Measurements from ENCODE around the gene TCF19. TPM values are rescaled to one million over a fixed set of nuclear protein-coding genes. Genes with fewer than 3 reads are reported as not detected.

The TCF19 gene
- total and polyA plus RNA-seq, 10 of the 15 experiments (the other 5 are each of a cell fraction or from before 2014, with no cell fraction given): 7.7 to 103 (median 53.3) TPM

DNA sequence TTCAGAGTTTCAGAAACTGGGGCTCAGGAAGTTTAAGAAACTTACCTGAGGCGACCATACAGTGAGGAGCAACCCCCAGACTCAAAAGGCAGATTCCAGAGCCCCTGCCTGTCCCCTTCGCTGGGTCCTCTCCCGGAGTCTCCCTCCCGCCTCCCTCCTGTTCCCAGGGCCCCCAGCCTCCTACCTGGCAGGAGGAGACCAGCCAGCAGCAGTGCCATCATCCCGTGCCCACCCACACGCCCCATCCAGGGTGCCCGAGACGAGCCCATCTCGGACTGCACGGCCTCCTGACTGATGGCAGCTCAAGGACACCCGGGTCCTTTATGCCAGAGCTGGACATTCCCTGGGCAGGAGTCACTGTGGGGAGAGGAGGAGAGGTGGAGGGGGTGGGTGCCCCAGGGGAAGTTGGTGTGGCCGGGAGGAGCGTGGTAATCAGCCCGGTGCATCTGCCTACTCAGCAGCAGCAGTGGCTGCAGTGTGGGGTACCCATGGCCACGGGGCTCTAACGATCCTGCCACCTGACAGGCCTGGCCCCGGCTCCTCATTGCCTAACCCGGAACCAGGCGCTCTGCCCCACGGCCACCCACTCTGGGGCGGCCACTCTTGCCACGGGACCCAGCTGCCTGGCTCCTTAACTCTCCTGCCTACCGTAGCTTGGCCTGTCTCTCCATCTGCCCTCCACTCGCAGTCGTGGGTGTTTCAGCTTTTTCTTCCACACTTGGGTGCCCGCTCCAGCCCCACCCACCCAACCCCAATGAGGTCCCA, 38.1 kb upstream of the TCF19 start, which contains the start of gene CDSN:
Gene CDSN (minus strand): TSS at position 296 of the 765 bp plus-strand sequence. CDS start 27 bp downstream, at position 269.
- ATAC-seq (no peak), FAIRE-seq (no peak), DNase-seq (ENCODE audit: low read depth, low spot score) (no peak)
- POLR2A ChIA-PET: no interaction called here
- intact Hi-C loops (cut with micrococcal nuclease; ENCODE audit: unreplicated experiment): no loop called here
- RAD21 ChIA-PET (ENCODE audit: unreplicated experiment): interaction anchor here (0.7 kb wide), 1 partner anchor 40 kb away, joined by 3 read pairs; no protein-coding TSS in a partner anchor
- Histone ChIP-seq H3K9me3 (replicated peaks; ENCODE audit: control insufficient read depth, insufficient read depth, low read length) (no peaks in the 10 kb centered on the region), H3K4me2 (ENCODE audit: control insufficient read depth, insufficient read depth) (no peak within 1 kb of the TSS), H3K27me3 (replicated peaks in 1 of 2; ENCODE audit: control insufficient read depth in 2 of 2, insufficient read depth in 2 of 2, low read length in 1 of 2) (peaks cover 3% of the 10 kb centered on the region in 2 experiments; a peak in 3 of 4 replicates), H3K4me1 (ENCODE audit: control insufficient read depth, insufficient read depth, low read length) (no peaks in the 10 kb centered on the region), H3K27ac (ENCODE audit: control insufficient read depth, insufficient read depth) (no peak within 1 kb of the TSS), H2AFZ (ENCODE audit: control insufficient read depth, low read depth, low read length) (no peak within 1 kb of the TSS), H3K79me2 (ENCODE audit: control insufficient read depth, insufficient read depth, low read length) (no peaks in the 10 kb centered on the region), H4K20me1 (ENCODE audit: control insufficient read depth, insufficient read depth) (no peaks in the 10 kb centered on the region), H3K36me3 (ENCODE audit: control insufficient read depth in 2 of 2, insufficient read depth in 2 of 2, low read length in 1 of 2) (no peaks in the 10 kb centered on the region), H3K9ac (ENCODE audit: control insufficient read depth, insufficient read depth, low read length) (no peak within 1 kb of the TSS), H3K4me3 (no peak within 1 kb of the TSS)
- in situ Hi-C loops (cut with MboI): no loop called here
- SMC1A ChIA-PET (ENCODE audit: uncharacterized antibody, unreplicated experiment): no interaction called here
- WGBS (ENCODE audit: insufficient coverage, insufficient replicate concordance, low lambda C conversion rate, missing lambda C conversion rate): 27% methylated on average over 25 of the region's 26 CpGs
- no TSS peak for BruUV-seq (replicated peaks)
- CTCF ChIA-PET: no interaction called here
- TF ChIP-seq FOXM1 (IDR thresholded peaks at IDR 0.05; ENCODE audit: low read depth, low read length): no peak
- no peak for TF ChIP-seq MTA2 (IDR thresholded peaks at IDR 0.05; ENCODE audit: low read depth)
- TF ChIP-seq, protein P1, sequence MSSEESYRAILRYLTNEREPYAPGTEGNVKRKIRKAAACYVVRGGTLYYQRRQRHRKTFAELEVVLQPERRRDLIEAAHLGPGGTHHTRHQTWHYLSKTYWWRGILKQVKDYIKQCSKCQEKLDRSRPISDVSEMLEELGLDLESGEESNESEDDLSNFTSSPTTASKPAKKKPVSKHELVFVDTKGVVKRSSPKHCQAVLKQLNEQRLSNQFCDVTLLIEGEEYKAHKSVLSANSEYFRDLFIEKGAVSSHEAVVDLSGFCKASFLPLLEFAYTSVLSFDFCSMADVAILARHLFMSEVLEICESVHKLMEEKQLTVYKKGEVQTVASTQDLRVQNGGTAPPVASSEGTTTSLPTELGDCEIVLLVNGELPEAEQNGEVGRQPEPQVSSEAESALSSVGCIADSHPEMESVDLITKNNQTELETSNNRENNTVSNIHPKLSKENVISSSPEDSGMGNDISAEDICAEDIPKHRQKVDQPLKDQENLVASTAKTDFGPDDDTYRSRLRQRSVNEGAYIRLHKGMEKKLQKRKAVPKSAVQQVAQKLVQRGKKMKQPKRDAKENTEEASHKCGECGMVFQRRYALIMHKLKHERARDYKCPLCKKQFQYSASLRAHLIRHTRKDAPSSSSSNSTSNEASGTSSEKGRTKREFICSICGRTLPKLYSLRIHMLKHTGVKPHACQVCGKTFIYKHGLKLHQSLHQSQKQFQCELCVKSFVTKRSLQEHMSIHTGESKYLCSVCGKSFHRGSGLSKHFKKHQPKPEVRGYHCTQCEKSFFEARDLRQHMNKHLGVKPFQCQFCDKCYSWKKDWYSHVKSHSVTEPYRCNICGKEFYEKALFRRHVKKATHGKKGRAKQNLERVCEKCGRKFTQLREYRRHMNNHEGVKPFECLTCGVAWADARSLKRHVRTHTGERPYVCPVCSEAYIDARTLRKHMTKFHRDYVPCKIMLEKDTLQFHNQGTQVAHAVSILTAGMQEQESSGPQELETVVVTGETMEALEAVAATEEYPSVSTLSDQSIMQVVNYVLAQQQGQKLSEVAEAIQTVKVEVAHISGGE (CRISPR knock-in tag; IDR thresholded peaks at IDR 0.05): no peak
- no peak for TF ChIP-seq ZNF622 (IDR thresholded peaks at IDR 0.05)
- TF ChIP-seq YY1 (IDR thresholded peaks at IDR 0.05; ENCODE audit: low read depth, low read length): no peak
- no peak for TF ChIP-seq ZNF217 (IDR thresholded peaks at IDR 0.05)
- TF ChIP-seq RUNX3 (IDR thresholded peaks at IDR 0.05; ENCODE audit: low read length): no peak
- no peak for TF ChIP-seq MEF2B (IDR thresholded peaks at IDR 0.05; ENCODE audit: partially characterized antibody, poor library complexity, severe bottlenecking)
- no peak for TF ChIP-seq ZBED1 (IDR thresholded peaks at IDR 0.05; ENCODE audit: borderline replicate concordance)
- TF ChIP-seq, protein P2, sequence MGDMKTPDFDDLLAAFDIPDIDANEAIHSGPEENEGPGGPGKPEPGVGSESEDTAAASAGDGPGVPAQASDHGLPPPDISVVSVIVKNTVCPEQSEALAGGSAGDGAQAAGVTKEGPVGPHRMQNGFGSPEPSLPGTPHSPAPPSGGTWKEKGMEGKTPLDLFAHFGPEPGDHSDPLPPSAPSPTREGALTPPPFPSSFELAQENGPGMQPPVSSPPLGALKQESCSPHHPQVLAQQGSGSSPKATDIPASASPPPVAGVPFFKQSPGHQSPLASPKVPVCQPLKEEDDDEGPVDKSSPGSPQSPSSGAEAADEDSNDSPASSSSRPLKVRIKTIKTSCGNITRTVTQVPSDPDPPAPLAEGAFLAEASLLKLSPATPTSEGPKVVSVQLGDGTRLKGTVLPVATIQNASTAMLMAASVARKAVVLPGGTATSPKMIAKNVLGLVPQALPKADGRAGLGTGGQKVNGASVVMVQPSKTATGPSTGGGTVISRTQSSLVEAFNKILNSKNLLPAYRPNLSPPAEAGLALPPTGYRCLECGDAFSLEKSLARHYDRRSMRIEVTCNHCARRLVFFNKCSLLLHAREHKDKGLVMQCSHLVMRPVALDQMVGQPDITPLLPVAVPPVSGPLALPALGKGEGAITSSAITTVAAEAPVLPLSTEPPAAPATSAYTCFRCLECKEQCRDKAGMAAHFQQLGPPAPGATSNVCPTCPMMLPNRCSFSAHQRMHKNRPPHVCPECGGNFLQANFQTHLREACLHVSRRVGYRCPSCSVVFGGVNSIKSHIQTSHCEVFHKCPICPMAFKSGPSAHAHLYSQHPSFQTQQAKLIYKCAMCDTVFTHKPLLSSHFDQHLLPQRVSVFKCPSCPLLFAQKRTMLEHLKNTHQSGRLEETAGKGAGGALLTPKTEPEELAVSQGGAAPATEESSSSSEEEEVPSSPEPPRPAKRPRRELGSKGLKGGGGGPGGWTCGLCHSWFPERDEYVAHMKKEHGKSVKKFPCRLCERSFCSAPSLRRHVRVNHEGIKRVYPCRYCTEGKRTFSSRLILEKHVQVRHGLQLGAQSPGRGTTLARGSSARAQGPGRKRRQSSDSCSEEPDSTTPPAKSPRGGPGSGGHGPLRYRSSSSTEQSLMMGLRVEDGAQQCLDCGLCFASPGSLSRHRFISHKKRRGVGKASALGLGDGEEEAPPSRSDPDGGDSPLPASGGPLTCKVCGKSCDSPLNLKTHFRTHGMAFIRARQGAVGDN (IDR thresholded peaks at IDR 0.05): no peak
- no peak for TF ChIP-seq SMC3 (IDR thresholded peaks at IDR 0.05; ENCODE audit: borderline replicate concordance, low read length)
- TF ChIP-seq NFXL1 (IDR thresholded peaks at IDR 0.05; ENCODE audit: borderline replicate concordance): no peak
- TF ChIP-seq, protein P3, sequence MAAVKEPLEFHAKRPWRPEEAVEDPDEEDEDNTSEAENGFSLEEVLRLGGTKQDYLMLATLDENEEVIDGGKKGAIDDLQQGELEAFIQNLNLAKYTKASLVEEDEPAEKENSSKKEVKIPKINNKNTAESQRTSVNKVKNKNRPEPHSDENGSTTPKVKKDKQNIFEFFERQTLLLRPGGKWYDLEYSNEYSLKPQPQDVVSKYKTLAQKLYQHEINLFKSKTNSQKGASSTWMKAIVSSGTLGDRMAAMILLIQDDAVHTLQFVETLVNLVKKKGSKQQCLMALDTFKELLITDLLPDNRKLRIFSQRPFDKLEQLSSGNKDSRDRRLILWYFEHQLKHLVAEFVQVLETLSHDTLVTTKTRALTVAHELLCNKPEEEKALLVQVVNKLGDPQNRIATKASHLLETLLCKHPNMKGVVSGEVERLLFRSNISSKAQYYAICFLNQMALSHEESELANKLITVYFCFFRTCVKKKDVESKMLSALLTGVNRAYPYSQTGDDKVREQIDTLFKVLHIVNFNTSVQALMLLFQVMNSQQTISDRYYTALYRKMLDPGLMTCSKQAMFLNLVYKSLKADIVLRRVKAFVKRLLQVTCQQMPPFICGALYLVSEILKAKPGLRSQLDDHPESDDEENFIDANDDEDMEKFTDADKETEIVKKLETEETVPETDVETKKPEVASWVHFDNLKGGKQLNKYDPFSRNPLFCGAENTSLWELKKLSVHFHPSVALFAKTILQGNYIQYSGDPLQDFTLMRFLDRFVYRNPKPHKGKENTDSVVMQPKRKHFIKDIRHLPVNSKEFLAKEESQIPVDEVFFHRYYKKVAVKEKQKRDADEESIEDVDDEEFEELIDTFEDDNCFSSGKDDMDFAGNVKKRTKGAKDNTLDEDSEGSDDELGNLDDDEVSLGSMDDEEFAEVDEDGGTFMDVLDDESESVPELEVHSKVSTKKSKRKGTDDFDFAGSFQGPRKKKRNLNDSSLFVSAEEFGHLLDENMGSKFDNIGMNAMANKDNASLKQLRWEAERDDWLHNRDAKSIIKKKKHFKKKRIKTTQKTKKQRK (IDR thresholded peaks at IDR 0.05; ENCODE audit: low read depth, low read length): no peak
- TF ChIP-seq BMI1 (IDR thresholded peaks at IDR 0.05; ENCODE audit: borderline replicate concordance): no peak

Data from GM12878 (cell line).